K562 (cell line): ENCODE measurements around the gene DLX3. TPM values are rescaled to one million over a fixed set of nuclear protein-coding genes. Genes with fewer than 3 reads are reported as not detected.

ENCODE experiments used
- ATAC-seq: fragments of 200-7000 bp; cut with Tn5 transposase; 3 replicates; pipeline ENCODE4 v1.9.1; 2020; ENCODE audit warnings: moderate library complexity
- BruUV-seq: library from RNA; stranded (reverse); fragments of 400-500 nt; replicated peaks from 2 replicates; lab custom pipeline; 2021; lab: Mats Ljungman, UMichigan
- CTCF ChIA-PET: fragments of 300-600 bp; formaldehyde crosslinking; extraction: SDS; loops from one replicate; lab custom pipeline; 2021; ENCODE audit warnings: low intra/inter-chr PET ratio; lab: Yijun Ruan, JAX
- POLR2A ChIA-PET: fragments of 300-600, 350-650 bp; sonication (Branson Sonifier 250); formaldehyde crosslinking; extraction: SDS; loops from one replicate; lab custom pipeline; 2021; ENCODE audit warnings: antibody characterized with exemption, inconsistent platforms; lab: Yijun Ruan, JAX
- DNase-seq, 4 experiments: peaks; one replicate each; pipeline versions ENCODE4 v3.0.0 to v3.0.0-alpha.2; 2011 to 2018; ENCODE audit warnings: low spot score in 3 of 4, mixed read lengths in 3 of 4; ENCODE audit errors: extremely low read depth in 1 of 4
- FAIRE-seq: peaks from 2 replicates; lab custom pipeline; 2011; peaks lifted over from hg19 to GRCh38; lab: Jason Lieb, UNC
- H2AFZ ChIP-seq: 2 replicates; pipeline ENCODE4 v1.6.0; 2011; ENCODE audit warnings: low read depth, low read length, control low read depth, inconsistent platforms
- H3K27ac ChIP-seq: fragments of 200-600 bp; 3 replicates; pipeline ENCODE4 v1.8.0; 2011; ENCODE audit warnings: low read depth, mild to moderate bottlenecking, control low read depth, inconsistent platforms, low read length, moderate library complexity, mixed read lengths; ENCODE audit errors: extremely low read depth
- H3K27me3 ChIP-seq, 2 experiments: fragments of 300-600 bp in 1 of 2; 2 replicates in 1 of 2; 3 replicates in 1 of 2; pipeline versions ENCODE4 v1.6.0 to v1.8.0; 2011; ENCODE audit warnings: inconsistent platforms in 2 of 2, low read length in 2 of 2, mild to moderate bottlenecking in 1 of 2, mixed read lengths in 1 of 2, moderate library complexity in 1 of 2; ENCODE audit not compliant: control insufficient read depth in 2 of 2, insufficient read depth in 2 of 2
- H3K36me3 ChIP-seq: fragments of 300-600 bp; 3 replicates; pipeline ENCODE4 v1.8.0; 2011; ENCODE audit warnings: mild to moderate bottlenecking, low read length, inconsistent platforms; ENCODE audit not compliant: control insufficient read depth, insufficient read depth
- H3K4me1 ChIP-seq, 2 experiments: fragments of 200-600 bp in 1 of 2; replicated peaks in 1 of 2; 2 replicates in 1 of 2; 3 replicates in 1 of 2; pipeline versions ENCODE4 v1.5.1 to v1.8.0; 2011; ENCODE audit warnings: inconsistent platforms in 2 of 2, low read length in 2 of 2, mild to moderate bottlenecking in 1 of 2, mixed read lengths in 1 of 2, moderate library complexity in 1 of 2; ENCODE audit not compliant: control insufficient read depth in 2 of 2, insufficient read depth in 2 of 2
- H3K4me2 ChIP-seq: 2 replicates; pipeline ENCODE4 v1.6.1; 2011; ENCODE audit warnings: low read length, control low read depth, inconsistent platforms, mixed read lengths; ENCODE audit not compliant: insufficient read depth
- H3K4me3 ChIP-seq: fragments of 200-600 bp; sonication (generic), shearing (Covaris generic); 2 replicates; pipeline ENCODE4 v1.5.1; 2016; ENCODE audit warnings: control low read depth, inconsistent platforms
- H3K79me2 ChIP-seq: fragments of 200-600 bp; 3 replicates; pipeline ENCODE4 v1.8.0; 2011; ENCODE audit warnings: low read length, inconsistent platforms; ENCODE audit not compliant: control insufficient read depth, insufficient read depth
- H3K9ac ChIP-seq, 2 experiments: 2 replicates each; pipeline versions ENCODE4 v1.6.0 to v1.6.1; 2011; ENCODE audit warnings: low read depth in 2 of 2, low read length in 2 of 2, control low read depth in 1 of 2, inconsistent platforms in 1 of 2, mild to moderate bottlenecking in 1 of 2, mixed read lengths in 1 of 2; ENCODE audit not compliant: insufficient read depth in 1 of 2
- H3K9me1 ChIP-seq: one replicate; pipeline ENCODE4 v1.6.0; 2011; ENCODE audit warnings: inconsistent platforms, mild to moderate bottlenecking, low read length, moderate library complexity; ENCODE audit not compliant: control insufficient read depth, insufficient read depth
- H3K9me3 ChIP-seq: replicated peaks from 2 replicates; pipeline ENCODE4 v1.5.1; 2011; ENCODE audit warnings: low read depth, low read length, inconsistent platforms; ENCODE audit not compliant: control insufficient read depth, insufficient read depth
- H4K20me1 ChIP-seq: replicated peaks from 2 replicates; pipeline ENCODE4 v1.6.1; 2011; ENCODE audit warnings: low read length, inconsistent platforms, mixed read lengths; ENCODE audit not compliant: control insufficient read depth, insufficient read depth
- BRD9 ChIP-seq: fragments of 450-650 bp; IDR thresholded peaks from 2 replicates; pipeline ENCODE4 v1.6.1; 2018; ENCODE audit warnings: low read depth; ENCODE audit not compliant: partially characterized antibody
- CHD1 ChIP-seq: fragments of 200-600 bp; sonication (generic); IDR thresholded peaks from one replicate; pipeline ENCODE4 v1.6.1; 2012; ENCODE audit warnings: mild to moderate bottlenecking, moderate library complexity, low read length, inconsistent platforms
- HDGF ChIP-seq: fragments of 450-650 bp; IDR thresholded peaks from 2 replicates; pipeline ENCODE4 v1.6.1; 2016
- HNRNPLL ChIP-seq: fragments of 200-400 bp; formaldehyde crosslinking; IDR thresholded peaks from 2 replicates; pipeline ENCODE4 v1.6.1; 2017; ENCODE audit warnings: low read length, low read depth, mild to moderate bottlenecking; ENCODE audit not compliant: poor library complexity, severe bottlenecking
- MTA3 ChIP-seq: fragments of 450-650 bp; formaldehyde crosslinking; IDR thresholded peaks from 2 replicates; pipeline ENCODE4 v1.6.1; 2017; ENCODE audit warnings: mild to moderate bottlenecking, borderline replicate concordance
- NCOA1 ChIP-seq: fragments of 450-650 bp; IDR thresholded peaks from 2 replicates; pipeline ENCODE4 v1.6.1; 2016; ENCODE audit warnings: low read depth
- NCOR1 ChIP-seq: fragments of 450-650 bp; IDR thresholded peaks from 2 replicates; pipeline ENCODE4 v1.6.1; 2016; ENCODE audit warnings: mild to moderate bottlenecking, moderate library complexity
- STAT5A ChIP-seq: IDR thresholded peaks from 2 replicates; pipeline ENCODE4 v1.6.1; 2012; ENCODE audit warnings: low read length, inconsistent platforms, borderline replicate concordance
- XRCC4 ChIP-seq: IDR thresholded peaks from one replicate; pipeline ENCODE4 v1.6.1; 2011; ENCODE audit not compliant: insufficient read depth, insufficient read length; ENCODE audit errors: extremely low read depth
- ZBTB7A ChIP-seq: IDR thresholded peaks from 2 replicates; pipeline ENCODE4 v1.6.1; 2011; ENCODE audit warnings: low read depth, mild to moderate bottlenecking, low read length, moderate library complexity, borderline replicate concordance; ENCODE audit not compliant: control insufficient read depth
- ZNF124 ChIP-seq: sonication (generic); formaldehyde crosslinking; IDR thresholded peaks from 2 replicates; pipeline ENCODE4 v1.8.1; 2022; ENCODE audit warnings: missing genetic modification reagents
- ZNF3 ChIP-seq: fragments of 250-450 bp; sonication (Bioruptor Pico); IDR thresholded peaks from 2 replicates; pipeline ENCODE4 v1.5.0; 2021; ENCODE audit warnings: mild to moderate bottlenecking, moderate library complexity
- ZNF586 ChIP-seq: fragments of 450-650 bp; formaldehyde crosslinking; conservative IDR thresholded peaks from 2 replicates; pipeline ENCODE4 v1.4.0; 2020; ENCODE audit warnings: mild to moderate bottlenecking, moderate library complexity
- ZNF589 ChIP-seq: fragments of 200-800 bp; sonication (Bioruptor generic); IDR thresholded peaks from 2 replicates; pipeline ENCODE4 v1.6.1; 2016; ENCODE audit warnings: low read depth, missing genetic modification characterization, missing compliant biosample characterization
- WGBS: fragments of 100-300 bp; shearing (Covaris generic); methylation state at CpG from one replicate; pipeline ENCODE4 v1.1.6; 2016; ENCODE audit warnings: low coverage, mixed read lengths; ENCODE audit not compliant: insufficient coverage; ENCODE audit errors: missing lambda C conversion rate; 5-methylcytosine and 5-hydroxymethylcytosine counted together
- in situ Hi-C: fragments of 300-500 bp; cut with MboI; formaldehyde crosslinking; loops from 4 replicates; pipeline ENCODE4 v1.15.0; 2018; ENCODE audit warnings: inconsistent platforms, mixed read lengths
- intact Hi-C: fragments of 100-400 bp; cut with micrococcal nuclease; formaldehyde crosslinking; loops from 2 replicates; pipeline ENCODE4 v1.14.2; 2022
- polyA plus RNA-seq, 8 experiments: library from polyadenylated mRNA; depleted of rRNA in 4 of 8; stranded (reverse) in 5 of 8; unstranded in 3 of 8; fragments of >200 nt; fragmentation: Nextera tagmentation in 2 of 8; fragmentation: Illumina TruSeq in 1 of 8; extraction: Ambion mirVana in 2 of 8; extraction: Trizol in 1 of 8; gene quantifications; 2 replicates each; pipeline versions ENCODE4 v1.2.1 to v1.2.3, GENCODE V29; 2011 to 2014; ENCODE audit warnings: inconsistent platforms in 1 of 8, missing spikeins in 1 of 8
- total RNA-seq, 7 experiments: library from RNA; depleted of rRNA in 6 of 7; stranded (reverse); fragments of >200 nt in 6 of 7; fragmentation: Illumina TruSeq in 2 of 7; extraction: Trizol in 2 of 7; gene quantifications; 2 replicates each; pipeline versions ENCODE4 v1.2.1 to v1.2.3, GENCODE V29; 2011 to 2021; ENCODE audit warnings: low replicate concordance in 1 of 7
- TF ChIP-seq, protein P1 (sequence below): sonication (generic); formaldehyde crosslinking; IDR thresholded peaks from 2 replicates; pipeline ENCODE4 v1.8.0; 2023; ENCODE audit warnings: mild to moderate bottlenecking, missing genetic modification reagents
- TF ChIP-seq, protein P2 (sequence below): fragments of 250-450 bp; sonication (Bioruptor Pico); IDR thresholded peaks from 2 replicates; pipeline ENCODE4 v1.4.0; 2020; ENCODE audit warnings: mild to moderate bottlenecking, moderate library complexity, borderline replicate concordance

DLX3 gene
- total and polyA plus RNA-seq, 9 of the 15 experiments (the other 6 are each of a cell fraction or from before 2014, with no cell fraction given) = not detected

DNA sequence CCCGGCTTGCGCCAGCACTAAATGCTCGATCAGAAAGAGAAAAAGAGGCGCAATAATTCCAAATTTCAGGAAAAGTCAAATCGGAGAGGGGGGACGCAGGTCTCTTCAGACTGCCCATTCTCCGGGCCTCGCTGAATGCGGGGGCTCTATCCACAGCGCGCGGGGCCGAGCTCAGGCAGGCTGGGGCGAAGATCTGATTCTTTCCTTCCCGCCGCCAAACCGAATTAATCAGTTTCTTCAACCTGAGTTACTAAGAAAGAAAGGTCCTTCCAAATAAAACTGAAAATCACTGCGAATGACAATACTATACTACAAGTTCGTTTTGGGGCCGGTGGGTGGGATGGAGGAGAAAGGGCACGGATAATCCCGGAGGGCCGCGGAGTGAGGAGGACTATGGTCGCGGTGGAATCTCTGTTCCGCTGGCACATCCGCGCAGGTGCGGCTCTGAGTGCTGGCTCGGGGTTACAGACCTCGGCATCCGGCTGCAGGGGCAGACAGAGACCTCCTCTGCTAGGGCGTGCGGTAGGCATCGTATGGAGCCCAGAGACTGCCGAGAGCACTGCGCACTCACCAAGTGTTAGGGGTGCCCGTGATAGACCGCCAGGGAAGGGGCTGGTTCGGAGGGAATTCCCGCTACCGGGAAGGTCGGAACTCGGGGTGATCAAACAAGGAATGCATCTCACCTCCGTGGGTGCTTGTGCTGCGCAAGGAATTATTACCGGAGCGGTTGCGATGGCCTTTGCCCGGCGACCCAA, 30.1 kb downstream of the DLX3 start:
- H3K79me2 ChIP-seq = no peaks in the 10 kb centered on the region
- intact Hi-C loops = no loop called here
- ChIA-PET POLR2A (interaction anchor here (0.7 kb wide), 1 partner anchor 331 kb away, joined by 3 read pairs; no protein-coding TSS in a partner anchor), CTCF (no interaction called here)
- BruUV-seq = no TSS peak
- peaks cover 38 to 72% of the 10 kb centered on the region in 2 experiments for H3K27me3 ChIP-seq
- WGBS = 25% methylated on average over 43 of the region's 52 CpGs
- DNase-seq (no peak), FAIRE-seq (no peak), ATAC-seq (no peak)
- no peak overlapping the region for H3K4me2 ChIP-seq
- in situ Hi-C loops = no loop called here
- no peak overlapping the region for H3K9ac ChIP-seq
- no peaks in the 10 kb centered on the region for H3K9me1 ChIP-seq
- no peaks in the 10 kb centered on the region for H4K20me1 ChIP-seq
- H3K4me3 ChIP-seq = no peak overlapping the region
- no peaks in the 10 kb centered on the region for H3K9me3 ChIP-seq
- peaks cover 0 to 21% of the 10 kb centered on the region in 2 experiments; a peak in 3 of 5 replicates for H3K4me1 ChIP-seq
- H2AFZ ChIP-seq = no peak overlapping the region
- no peaks in the 10 kb centered on the region for H3K36me3 ChIP-seq
- no peak overlapping the region for H3K27ac ChIP-seq
- TF ChIP-seq BRD9 (no peak), MTA3 (no peak), HDGF (no peak), NCOR1 (no peak), ZNF589 (CRISPR knock-in tag) (no peak), ZNF3 (CRISPR knock-in tag) (no peak), XRCC4 (no peak), ZBTB7A (no peak), HNRNPLL (no peak), ZNF124 (CRISPR knock-in tag) (no peak), CHD1 (no peak), NCOA1 (no peak), STAT5A (no peak), ZNF586 (CRISPR knock-in tag) (no peak)
- TF ChIP-seq, protein P1, sequence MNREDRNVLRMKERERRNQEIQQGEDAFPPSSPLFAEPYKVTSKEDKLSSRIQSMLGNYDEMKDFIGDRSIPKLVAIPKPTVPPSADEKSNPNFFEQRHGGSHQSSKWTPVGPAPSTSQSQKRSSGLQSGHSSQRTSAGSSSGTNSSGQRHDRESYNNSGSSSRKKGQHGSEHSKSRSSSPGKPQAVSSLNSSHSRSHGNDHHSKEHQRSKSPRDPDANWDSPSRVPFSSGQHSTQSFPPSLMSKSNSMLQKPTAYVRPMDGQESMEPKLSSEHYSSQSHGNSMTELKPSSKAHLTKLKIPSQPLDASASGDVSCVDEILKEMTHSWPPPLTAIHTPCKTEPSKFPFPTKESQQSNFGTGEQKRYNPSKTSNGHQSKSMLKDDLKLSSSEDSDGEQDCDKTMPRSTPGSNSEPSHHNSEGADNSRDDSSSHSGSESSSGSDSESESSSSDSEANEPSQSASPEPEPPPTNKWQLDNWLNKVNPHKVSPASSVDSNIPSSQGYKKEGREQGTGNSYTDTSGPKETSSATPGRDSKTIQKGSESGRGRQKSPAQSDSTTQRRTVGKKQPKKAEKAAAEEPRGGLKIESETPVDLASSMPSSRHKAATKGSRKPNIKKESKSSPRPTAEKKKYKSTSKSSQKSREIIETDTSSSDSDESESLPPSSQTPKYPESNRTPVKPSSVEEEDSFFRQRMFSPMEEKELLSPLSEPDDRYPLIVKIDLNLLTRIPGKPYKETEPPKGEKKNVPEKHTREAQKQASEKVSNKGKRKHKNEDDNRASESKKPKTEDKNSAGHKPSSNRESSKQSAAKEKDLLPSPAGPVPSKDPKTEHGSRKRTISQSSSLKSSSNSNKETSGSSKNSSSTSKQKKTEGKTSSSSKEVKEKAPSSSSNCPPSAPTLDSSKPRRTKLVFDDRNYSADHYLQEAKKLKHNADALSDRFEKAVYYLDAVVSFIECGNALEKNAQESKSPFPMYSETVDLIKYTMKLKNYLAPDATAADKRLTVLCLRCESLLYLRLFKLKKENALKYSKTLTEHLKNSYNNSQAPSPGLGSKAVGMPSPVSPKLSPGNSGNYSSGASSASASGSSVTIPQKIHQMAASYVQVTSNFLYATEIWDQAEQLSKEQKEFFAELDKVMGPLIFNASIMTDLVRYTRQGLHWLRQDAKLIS (CRISPR knock-in tag) = no peak
- TF ChIP-seq, protein P2, sequence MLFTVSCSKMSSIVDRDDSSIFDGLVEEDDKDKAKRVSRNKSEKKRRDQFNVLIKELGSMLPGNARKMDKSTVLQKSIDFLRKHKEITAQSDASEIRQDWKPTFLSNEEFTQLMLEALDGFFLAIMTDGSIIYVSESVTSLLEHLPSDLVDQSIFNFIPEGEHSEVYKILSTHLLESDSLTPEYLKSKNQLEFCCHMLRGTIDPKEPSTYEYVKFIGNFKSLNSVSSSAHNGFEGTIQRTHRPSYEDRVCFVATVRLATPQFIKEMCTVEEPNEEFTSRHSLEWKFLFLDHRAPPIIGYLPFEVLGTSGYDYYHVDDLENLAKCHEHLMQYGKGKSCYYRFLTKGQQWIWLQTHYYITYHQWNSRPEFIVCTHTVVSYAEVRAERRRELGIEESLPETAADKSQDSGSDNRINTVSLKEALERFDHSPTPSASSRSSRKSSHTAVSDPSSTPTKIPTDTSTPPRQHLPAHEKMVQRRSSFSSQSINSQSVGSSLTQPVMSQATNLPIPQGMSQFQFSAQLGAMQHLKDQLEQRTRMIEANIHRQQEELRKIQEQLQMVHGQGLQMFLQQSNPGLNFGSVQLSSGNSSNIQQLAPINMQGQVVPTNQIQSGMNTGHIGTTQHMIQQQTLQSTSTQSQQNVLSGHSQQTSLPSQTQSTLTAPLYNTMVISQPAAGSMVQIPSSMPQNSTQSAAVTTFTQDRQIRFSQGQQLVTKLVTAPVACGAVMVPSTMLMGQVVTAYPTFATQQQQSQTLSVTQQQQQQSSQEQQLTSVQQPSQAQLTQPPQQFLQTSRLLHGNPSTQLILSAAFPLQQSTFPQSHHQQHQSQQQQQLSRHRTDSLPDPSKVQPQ (CRISPR knock-in tag) = no peak
